NCI-H2029 treated with DMSO at 0.1 percent for 48 hours (cell line): Measurements from ENCODE around the gene PCP4L1.
"Not testable (repeated sequence)": the region's sequence is repeated elsewhere in the genome, so short reads cannot be mapped to it uniquely, and the experiment has no call there.

ENCODE experiments used
- DNase-seq: peaks from one replicate; lab custom pipeline; 2025; lab: John Stamatoyannopoulos, UW

Gene PCP4L1

DNA sequence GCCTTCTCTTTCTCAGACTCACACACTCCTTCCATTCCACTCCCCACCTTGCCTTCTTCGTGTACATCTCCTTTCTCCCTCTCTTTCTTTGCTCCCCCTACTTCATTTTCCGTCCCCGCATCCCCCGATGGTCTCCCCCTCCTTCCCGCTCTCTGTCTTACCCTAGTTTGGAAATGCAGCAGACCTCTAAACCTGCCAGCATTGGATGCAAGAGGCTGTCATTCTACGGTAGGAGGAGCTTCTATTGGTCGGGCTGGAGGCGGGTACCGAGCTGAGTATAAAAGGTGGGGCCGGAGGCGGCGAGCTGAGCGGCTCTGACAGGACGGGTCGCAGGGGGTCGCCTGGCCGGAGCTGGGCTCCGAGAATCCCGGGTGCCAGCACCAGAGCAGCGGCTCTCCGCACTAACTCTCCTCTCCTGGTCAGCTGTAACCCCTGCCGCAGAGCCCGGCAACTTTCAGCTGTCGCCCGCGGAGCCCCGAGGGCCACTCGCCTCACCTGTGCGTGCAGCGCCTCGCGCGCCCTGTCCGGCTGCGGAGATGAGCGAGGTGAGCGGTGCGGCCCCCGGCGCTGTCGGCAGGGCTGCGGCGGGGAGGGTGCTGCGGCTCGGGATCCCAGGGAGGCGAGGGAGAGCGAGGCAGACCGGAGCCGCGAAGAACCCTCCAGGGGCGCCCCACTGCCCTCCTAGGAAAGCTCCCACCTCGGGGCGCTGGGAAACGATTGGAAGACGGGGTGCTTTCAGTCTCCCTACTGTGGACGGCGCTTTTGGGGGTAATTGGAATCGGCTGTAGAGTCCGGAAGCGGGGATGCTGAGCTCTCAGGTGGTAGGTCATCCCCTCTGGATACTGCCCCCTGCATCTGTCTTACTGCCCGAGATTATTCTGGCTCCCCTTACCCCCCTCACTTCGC, at the start of gene PCP4L1:
Gene PCP4L1 (plus strand): TSS at position 307 of the 906 bp plus-strand sequence. CDS start 230 bp downstream, at position 537.
- no peak for DNase-seq

GRCh38 chr1:161209790-161210409, 48.6 kb upstream of the PCP4L1 start:
- DNase-seq, result peak; percentile 55

DNA sequence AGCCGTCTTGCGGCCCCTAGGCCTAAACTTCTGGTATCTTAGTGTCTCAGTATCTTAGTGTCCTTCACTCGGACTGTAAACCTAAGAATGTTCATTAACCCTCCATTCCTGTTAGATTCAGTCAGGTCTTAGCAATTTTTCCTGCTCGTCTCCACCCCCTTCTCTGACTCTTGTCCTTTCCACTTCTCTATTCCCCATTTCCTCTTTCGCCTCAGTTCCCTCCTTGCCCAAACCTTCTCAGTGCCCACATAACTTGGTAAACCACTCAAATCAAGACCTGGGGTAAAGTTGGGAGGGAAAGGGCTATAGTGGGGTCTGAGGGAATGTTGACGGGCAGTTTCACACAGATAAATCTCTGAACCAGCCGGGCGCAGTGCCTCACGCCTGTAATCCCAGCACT, 44.2 kb upstream of the PCP4L1 start:
- no peak for DNase-seq

DNA sequence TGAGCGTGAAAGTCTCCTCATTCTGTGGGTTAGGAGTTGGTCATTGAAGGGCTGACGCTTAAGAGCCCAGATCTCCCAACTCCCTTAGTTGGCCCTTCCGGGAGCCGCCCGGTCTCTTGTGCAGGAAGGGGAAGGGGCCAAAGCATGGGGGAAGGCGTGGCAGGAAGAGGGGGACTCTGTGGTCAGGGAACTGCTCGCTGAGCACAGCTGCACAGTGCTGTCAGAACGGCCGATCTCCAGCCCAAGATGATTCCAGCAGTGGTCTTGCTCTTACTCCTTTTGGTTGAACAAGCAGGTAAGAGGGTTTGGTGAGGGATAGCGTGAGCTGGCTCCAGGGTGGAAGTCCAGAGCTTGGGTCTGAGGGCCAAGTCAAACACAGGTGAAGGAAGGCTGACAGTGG, 43.5 kb upstream of the PCP4L1 start, which contains the start of gene FCER1G:
Gene FCER1G (plus strand): TSS at position 220 of the 400 bp plus-strand sequence. CDS start 27 bp downstream, at position 247.
- no peak for DNase-seq

DNA sequence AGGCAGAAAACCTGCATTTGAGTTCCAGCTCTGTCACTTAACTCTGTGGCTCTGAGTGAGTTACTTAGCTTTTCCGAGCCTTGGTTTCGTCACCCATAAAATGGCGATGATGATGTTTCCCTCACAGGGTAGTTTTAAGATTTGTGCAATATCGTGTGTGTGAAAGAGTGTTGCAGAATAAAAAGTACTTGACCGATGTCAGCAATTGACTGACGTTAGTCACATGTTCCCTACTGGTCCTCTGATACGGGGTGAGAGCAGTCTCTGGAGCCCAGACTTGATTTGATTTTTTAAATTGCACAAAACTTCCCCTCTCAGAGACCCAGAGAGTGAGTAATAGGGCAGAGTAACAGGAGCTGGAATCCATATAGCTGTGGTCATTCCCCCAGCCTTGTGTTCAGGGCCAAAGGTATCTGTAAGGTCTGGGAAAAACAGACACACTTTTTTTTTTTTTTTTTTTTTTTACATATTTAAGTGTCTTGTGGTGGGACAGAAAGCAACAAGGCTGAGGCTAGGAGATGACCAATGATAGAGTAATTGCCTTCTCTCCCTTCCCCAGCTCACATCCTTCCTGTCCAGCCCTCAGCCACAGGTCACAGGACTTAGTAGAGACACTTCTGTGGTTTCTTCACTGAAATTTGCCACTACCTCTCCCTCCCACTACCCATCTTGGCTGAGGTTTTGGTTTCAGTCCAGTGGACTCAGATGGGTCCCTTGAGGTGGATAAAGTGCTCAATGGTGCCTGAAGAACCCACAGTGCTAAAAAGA, 41.4 kb upstream of the PCP4L1 start:
- no peak for DNase-seq

DNA sequence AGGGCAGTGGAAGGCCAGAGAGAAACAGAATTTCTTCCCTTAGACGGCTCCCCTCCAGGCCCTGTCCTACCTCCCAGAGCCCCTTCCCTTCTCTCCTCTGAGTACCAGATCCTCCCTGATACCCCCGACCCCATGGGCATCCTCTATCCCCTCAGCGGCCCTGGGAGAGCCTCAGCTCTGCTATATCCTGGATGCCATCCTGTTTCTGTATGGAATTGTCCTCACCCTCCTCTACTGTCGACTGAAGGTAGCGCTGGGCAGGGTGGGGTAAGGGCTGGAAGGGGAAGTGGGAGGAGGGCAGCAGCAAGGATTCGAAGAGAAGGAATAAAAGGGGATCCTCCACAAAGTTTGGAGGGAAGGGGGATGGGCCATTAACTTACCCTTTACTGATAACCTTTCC, 40.7 kb upstream of the PCP4L1 start:
- no peak for DNase-seq

GRCh38 chr1:161218301-161219077, 40.1 kb upstream of the PCP4L1 start:
- no peak for DNase-seq

DNA sequence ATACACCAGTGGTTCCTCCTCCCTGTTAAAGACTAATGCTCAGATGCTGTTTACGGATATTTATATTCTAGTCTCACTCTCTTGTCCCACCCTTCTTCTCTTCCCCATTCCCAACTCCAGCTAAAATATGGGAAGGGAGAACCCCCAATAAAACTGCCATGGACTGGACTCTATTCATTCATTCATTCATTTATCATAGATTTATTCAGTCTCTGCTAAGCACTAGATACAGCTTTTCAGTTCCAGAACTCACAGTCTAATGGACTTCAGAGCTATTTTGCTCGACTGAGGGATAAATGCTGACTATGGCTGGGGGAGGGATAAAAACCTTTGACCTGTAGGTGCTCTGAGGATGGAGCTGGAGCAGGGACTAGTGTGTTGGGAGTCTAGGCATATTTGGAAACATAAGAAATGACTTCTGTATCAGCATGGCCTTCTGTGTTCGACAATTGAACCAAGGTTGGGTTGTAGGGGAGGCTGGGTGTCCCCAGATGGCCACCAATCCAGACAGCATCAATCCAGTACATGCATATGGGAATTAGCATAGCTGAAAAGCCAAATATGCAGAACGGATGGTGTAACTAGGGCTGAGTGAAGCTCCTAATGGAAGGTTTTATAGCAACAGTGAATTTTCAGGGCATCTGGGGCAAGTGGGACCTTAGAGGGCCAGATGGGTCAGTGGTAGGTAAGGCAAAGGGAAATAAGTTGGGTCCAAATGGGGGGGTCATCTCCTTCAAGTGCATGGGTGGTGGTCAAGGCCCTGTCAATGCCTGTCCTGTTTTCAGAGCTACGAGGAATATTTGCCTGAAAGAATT, 39.3 kb upstream of the PCP4L1 start:
- DNase-seq, result no peak

- DNase-seq, result no peak
Measured at GRCh38 chr1:161220002-161220401, 38.5 kb upstream of the PCP4L1 start.

- no peak for DNase-seq
Measured at GRCh38 chr1:161222175-161223019, 36.1 kb upstream of the PCP4L1 start.

- no peak for DNase-seq
Measured at GRCh38 chr1:161223805-161224694, 34.5 kb upstream of the PCP4L1 start.

DNA sequence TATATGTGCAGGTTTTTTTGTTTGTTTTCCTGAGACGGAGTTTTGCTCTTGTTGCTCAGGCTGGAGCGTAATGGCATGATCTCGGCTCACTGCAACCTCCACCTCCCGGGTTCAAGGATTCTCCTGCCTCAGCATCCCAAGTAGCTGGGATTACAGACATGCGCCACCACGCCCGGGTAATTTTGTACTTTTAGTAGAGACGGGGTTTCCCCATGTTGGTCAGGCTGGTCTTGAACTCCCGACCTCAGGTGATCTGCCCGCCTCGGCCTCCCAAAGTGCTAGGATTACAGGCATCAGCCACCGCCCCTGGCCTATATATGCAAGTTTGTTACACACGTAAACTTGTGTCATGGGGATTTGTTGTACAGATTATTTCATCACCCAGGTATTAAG, 33.9 kb upstream of the PCP4L1 start:
- not testable (repeated sequence) for DNase-seq

GRCh38 chr1:161225178-161225533, 33.4 kb upstream of the PCP4L1 start:
- no peak for DNase-seq

GRCh38 chr1:161225534-161226319, 32.8 kb upstream of the PCP4L1 start, which contains the start of gene TOMM40L:
Gene TOMM40L (plus strand): TSS chr1:161226060. CDS start chr1:161226490, 430 bp downstream.
- peak; percentile 82 for DNase-seq

GRCh38 chr1:161226320-161226711, 32.2 kb upstream of the PCP4L1 start:
- DNase-seq, result no peak

- no peak for DNase-seq
Measured at GRCh38 chr1:161226759-161227158, 31.8 kb upstream of the PCP4L1 start.

- peak; percentile 73 for DNase-seq
Measured at GRCh38 chr1:161227196-161227871, 31.2 kb upstream of the PCP4L1 start.
